GF-D8 (cell line): ENCODE measurements around the gene COQ9.

Source experiments
- DNase-seq: peaks from one replicate; lab custom pipeline; 2025; lab: John Stamatoyannopoulos, UW

Gene COQ9

GRCh38 chr16:57472665-57473060 is 25.4 kb downstream of the COQ9 start:
- DNase-seq: no peak

- DNase-seq: no peak
Observed at GRCh38 chr16:57473176-57473840, 26.0 kb downstream of the COQ9 start.

GRCh38 chr16:57473906-57474305 is 26.6 kb downstream of the COQ9 start:
- DNase-seq: no peak

GRCh38 chr16:57474671-57475661 is 27.7 kb downstream of the COQ9 start:
- DNase-seq: no peak

GRCh38 chr16:57475711-57476339 is 28.5 kb downstream of the COQ9 start:
- DNase-seq: peak; percentile 70

GRCh38 chr16:57476546-57477410 is 29.5 kb downstream of the COQ9 start:
- DNase-seq: no peak

- no peak for DNase-seq
Observed at GRCh38 chr16:57477531-57478202, 30.4 kb downstream of the COQ9 start.

GRCh38 chr16:57478396-57479204 is 31.3 kb downstream of the COQ9 start:
- no peak for DNase-seq

GRCh38 chr16:57479205-57479975 is 32.1 kb downstream of the COQ9 start:
- DNase-seq: no peak

- no peak for DNase-seq
Observed at GRCh38 chr16:57479976-57480753, 32.9 kb downstream of the COQ9 start.

GRCh38 chr16:57480754-57481230 is 33.5 kb downstream of the COQ9 start:
- no peak for DNase-seq

GRCh38 chr16:57481421-57481820 is 34.1 kb downstream of the COQ9 start:
- DNase-seq: no peak

- no peak for DNase-seq
Observed at GRCh38 chr16:57482845-57483545, 35.7 kb downstream of the COQ9 start.

- DNase-seq: no peak
Observed at GRCh38 chr16:57483725-57484514, 36.6 kb downstream of the COQ9 start.

- DNase-seq: no peak
Observed at GRCh38 chr16:57484515-57485005, 37.3 kb downstream of the COQ9 start.

GRCh38 chr16:57485091-57485915 is 38.0 kb downstream of the COQ9 start:
- DNase-seq: no peak
